GM23338 (cell line): ENCODE data around the gene CERT1. TPM values are rescaled to one million over a fixed set of nuclear protein-coding genes. Genes with fewer than 3 reads are reported as not detected.

Experiments used
- ATAC-seq: fragments of 200-7000 bp; cut with Tn5 transposase; 3 replicates; pipeline ENCODE4 v1.9.1; 2020
- DNase-seq: peaks from one replicate; pipeline ENCODE4 v3.0.0-alpha.2; 2015; ENCODE audit warnings: low spot score
- H2AFZ ChIP-seq: fragments of 200-600 bp; sonication (generic); 2 replicates; pipeline ENCODE4 v1.8.0; 2016; ENCODE audit warnings: antibody characterized with exemption, mild to moderate bottlenecking, moderate library complexity
- H3F3A ChIP-seq: fragments of 200-600 bp; sonication (generic); replicated peaks from 2 replicates; pipeline ENCODE4 v1.8.0; 2017; ENCODE audit warnings: antibody characterized with exemption, mixed run types, low read depth
- H3K27ac ChIP-seq: fragments of 200-600 bp; sonication (generic); 2 replicates; pipeline ENCODE4 v1.6.1; 2016; ENCODE audit warnings: low read depth
- H3K27me3 ChIP-seq: fragments of 200-600 bp; sonication (generic); 2 replicates; pipeline ENCODE4 v1.8.0; 2016; ENCODE audit warnings: mild to moderate bottlenecking, mixed run types, moderate library complexity; ENCODE audit not compliant: insufficient read depth
- H3K36me3 ChIP-seq: fragments of 200-600 bp; sonication (generic); 2 replicates; pipeline ENCODE4 v1.8.0; 2016; ENCODE audit warnings: mild to moderate bottlenecking; ENCODE audit not compliant: insufficient read depth
- H3K4me1 ChIP-seq: fragments of 200-600 bp; sonication (generic); 2 replicates; pipeline ENCODE4 v1.8.0; 2016; ENCODE audit warnings: mild to moderate bottlenecking, moderate library complexity; ENCODE audit not compliant: insufficient read depth
- H3K4me2 ChIP-seq: fragments of 200-600 bp; sonication (generic); 2 replicates; pipeline ENCODE4 v1.7.1; 2017; ENCODE audit warnings: mixed run types
- H3K4me3 ChIP-seq: fragments of 200-600 bp; sonication (generic); 2 replicates; pipeline ENCODE4 v1.6.1; 2016; ENCODE audit warnings: mixed run types
- H3K79me2 ChIP-seq: fragments of 200-600 bp; sonication (generic); replicated peaks from 2 replicates; pipeline ENCODE4 v1.8.0; 2017; ENCODE audit warnings: mild to moderate bottlenecking; ENCODE audit not compliant: insufficient read depth
- H3K9me2 ChIP-seq: fragments of 200-600 bp; sonication (generic); 2 replicates; pipeline ENCODE4 v1.8.0; 2017; ENCODE audit not compliant: insufficient read depth
- H4K20me1 ChIP-seq: fragments of 200-600 bp; sonication (generic); replicated peaks from 2 replicates; pipeline ENCODE4 v1.8.0; 2017; ENCODE audit warnings: mild to moderate bottlenecking; ENCODE audit not compliant: insufficient read depth
- H3K27ac Mint-ChIP-seq: 2 replicates; pipeline ENCODE4 v1.8.0; 2020; ENCODE audit warnings: inconsistent platforms, mild to moderate bottlenecking, moderate library complexity, mixed read lengths
- H3K27me3 Mint-ChIP-seq: 3 replicates; pipeline ENCODE4 v1.8.0; 2022; ENCODE audit warnings: low read depth, mild to moderate bottlenecking, moderate library complexity, mixed read lengths, inconsistent platforms; ENCODE audit not compliant: insufficient read depth, poor library complexity
- H3K36me3 Mint-ChIP-seq: 3 replicates; pipeline ENCODE4 v1.8.0; 2021; ENCODE audit warnings: low read depth, mild to moderate bottlenecking, inconsistent platforms, moderate library complexity, mixed read lengths
- H3K4me1 Mint-ChIP-seq: 3 replicates; pipeline ENCODE4 v1.8.0; 2020; ENCODE audit warnings: mild to moderate bottlenecking, inconsistent platforms, mixed read lengths
- H3K4me3 Mint-ChIP-seq: 3 replicates; pipeline ENCODE4 v1.8.0; 2021; ENCODE audit warnings: moderate library complexity, mild to moderate bottlenecking, inconsistent platforms, mixed read lengths
- H3K9me3 Mint-ChIP-seq: 3 replicates; pipeline ENCODE4 v1.8.0; 2020; ENCODE audit warnings: moderate library complexity, mild to moderate bottlenecking, inconsistent platforms, mixed read lengths
- ETS1 ChIP-seq: IDR thresholded peaks from 2 replicates; pipeline ENCODE4 v1.6.1; 2016; ENCODE audit warnings: antibody characterized with exemption
- EZH2 ChIP-seq: fragments of 200-600 bp; sonication (generic); IDR thresholded peaks from one replicate; pipeline ENCODE4 v1.8.0; 2017; ENCODE audit warnings: antibody characterized with exemption, mild to moderate bottlenecking, low read depth; ENCODE audit not compliant: unreplicated experiment
- EZH2phosphoT487 ChIP-seq: fragments of 200-600 bp; sonication (generic); IDR thresholded peaks from one replicate; pipeline ENCODE4 v1.8.1; 2018; ENCODE audit warnings: antibody characterized with exemption; ENCODE audit not compliant: unreplicated experiment
- POLR2AphosphoS5 ChIP-seq: IDR thresholded peaks from 2 replicates; pipeline ENCODE4 v1.6.1; 2016; ENCODE audit warnings: antibody characterized with exemption, low read depth
- ZNF114 ChIP-seq: fragments of 250-450 bp; sonication (Bioruptor Pico); IDR thresholded peaks from 2 replicates; pipeline ENCODE4 v1.5.0; 2020; ENCODE audit warnings: mild to moderate bottlenecking, moderate library complexity
- ZNF462 ChIP-seq: fragments of 250-450 bp; sonication (Bioruptor Pico); IDR thresholded peaks from 2 replicates; pipeline ENCODE4 v1.5.0; 2020; ENCODE audit warnings: mild to moderate bottlenecking, moderate library complexity
- polyA plus RNA-seq: library from polyadenylated mRNA; unstranded; fragments of >200 nt; fragmentation: Nextera tagmentation; extraction: Ambion mirVana; gene quantifications from 2 replicates; pipeline ENCODE4 v1.2.1, GENCODE V29; 2016
- total RNA-seq: library from RNA; depleted of rRNA; stranded (reverse); fragments of >200 nt; shearing (Covaris generic); gene quantifications from 2 replicates; pipeline ENCODE4 v1.2.3, GENCODE V29; 2014
- TF ChIP-seq, protein P1 (sequence below), 2 experiments: fragments of 200-600 bp in 1 of 2; sonication (generic) in 1 of 2; conservative IDR thresholded peaks; 2 replicates each; pipeline versions ENCODE4 v1.5.1 to v1.6.1; 2016 to 2017; ENCODE audit warnings: antibody characterized with exemption in 2 of 2, low read depth in 2 of 2, mild to moderate bottlenecking in 2 of 2, moderate library complexity in 1 of 2
- TF ChIP-seq, protein P2 (sequence below): IDR thresholded peaks from one replicate; pipeline ENCODE4 v1.6.1; 2018; ENCODE audit warnings: antibody characterized with exemption; ENCODE audit not compliant: unreplicated experiment

CERT1 gene
- total and polyA plus RNA-seq, 2 experiments from 2014 or later = 36.5 to 40.7 TPM

DNA sequence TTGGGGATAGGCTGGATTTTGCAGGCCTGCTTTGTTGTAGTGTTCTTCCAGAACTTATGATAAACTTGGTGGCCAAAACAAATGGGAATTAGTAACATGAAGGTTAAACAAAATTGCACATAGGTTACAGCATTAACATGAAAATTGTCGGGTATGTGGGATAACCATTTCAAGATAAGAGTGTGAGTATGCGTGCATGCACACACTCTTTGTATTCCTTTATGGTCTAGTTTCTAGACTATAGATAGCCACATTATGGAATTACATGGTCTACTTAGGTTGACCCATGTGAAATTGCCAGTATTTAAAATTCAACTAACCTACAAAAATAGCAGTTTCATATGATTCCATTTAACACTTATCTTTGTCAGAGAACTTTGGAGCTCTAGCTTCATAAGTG is 173.0 kb downstream of the CERT1 start (continued):
- no peak for TF ChIP-seq ETS1

- H3K4me2 ChIP-seq = peak overlapping the region; percentile 95
- ATAC-seq (peak; percentile 0; the same call in 2 of the 3 replicates), DNase-seq (no peak)
- peaks cover 9% of the 10 kb centered on the region; the same call in 1 of the 2 replicates for H3K4me1 ChIP-seq
- peaks cover 1% of the 10 kb centered on the region; the same call in 1 of the 2 replicates for H3K36me3 ChIP-seq
- H3K79me2 ChIP-seq = peaks cover 54% of the 10 kb centered on the region
- peaks cover 21% of the 10 kb centered on the region for H3K4me1 Mint-ChIP-seq
- peaks cover 4% of the 10 kb centered on the region for H3K27me3 Mint-ChIP-seq
- no peak overlapping the region for H3K27ac Mint-ChIP-seq
- peak overlapping the region; percentile 94 for H3K4me3 ChIP-seq
- H3K9me3 Mint-ChIP-seq = peaks cover 10% of the 10 kb centered on the region; the same call in 2 of the 3 replicates
- H3K27me3 ChIP-seq = no peaks in the 10 kb centered on the region
- no peak overlapping the region for H2AFZ ChIP-seq
- no peaks in the 10 kb centered on the region for H3K9me2 ChIP-seq
- H4K20me1 ChIP-seq = peaks cover 44% of the 10 kb centered on the region
- no peaks in the 10 kb centered on the region for H3F3A ChIP-seq
- H3K4me3 Mint-ChIP-seq = no peak overlapping the region
- H3K27ac ChIP-seq = no peak overlapping the region
- H3K36me3 Mint-ChIP-seq = peaks cover 28% of the 10 kb centered on the region
- TF ChIP-seq ZNF114 (CRISPR knock-in tag) = no peak
- no peak for TF ChIP-seq POLR2AphosphoS5
- TF ChIP-seq ZNF462 (CRISPR knock-in tag) = no peak
- no peak for TF ChIP-seq EZH2phosphoT487
- TF ChIP-seq EZH2 = no peak
- TF ChIP-seq, protein P1, sequence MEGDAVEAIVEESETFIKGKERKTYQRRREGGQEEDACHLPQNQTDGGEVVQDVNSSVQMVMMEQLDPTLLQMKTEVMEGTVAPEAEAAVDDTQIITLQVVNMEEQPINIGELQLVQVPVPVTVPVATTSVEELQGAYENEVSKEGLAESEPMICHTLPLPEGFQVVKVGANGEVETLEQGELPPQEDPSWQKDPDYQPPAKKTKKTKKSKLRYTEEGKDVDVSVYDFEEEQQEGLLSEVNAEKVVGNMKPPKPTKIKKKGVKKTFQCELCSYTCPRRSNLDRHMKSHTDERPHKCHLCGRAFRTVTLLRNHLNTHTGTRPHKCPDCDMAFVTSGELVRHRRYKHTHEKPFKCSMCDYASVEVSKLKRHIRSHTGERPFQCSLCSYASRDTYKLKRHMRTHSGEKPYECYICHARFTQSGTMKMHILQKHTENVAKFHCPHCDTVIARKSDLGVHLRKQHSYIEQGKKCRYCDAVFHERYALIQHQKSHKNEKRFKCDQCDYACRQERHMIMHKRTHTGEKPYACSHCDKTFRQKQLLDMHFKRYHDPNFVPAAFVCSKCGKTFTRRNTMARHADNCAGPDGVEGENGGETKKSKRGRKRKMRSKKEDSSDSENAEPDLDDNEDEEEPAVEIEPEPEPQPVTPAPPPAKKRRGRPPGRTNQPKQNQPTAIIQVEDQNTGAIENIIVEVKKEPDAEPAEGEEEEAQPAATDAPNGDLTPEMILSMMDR (conservative IDR thresholded peaks at IDR 0.05; ENCODE audit: low read depth in 2 of 2) = no peak
- TF ChIP-seq, protein P2, sequence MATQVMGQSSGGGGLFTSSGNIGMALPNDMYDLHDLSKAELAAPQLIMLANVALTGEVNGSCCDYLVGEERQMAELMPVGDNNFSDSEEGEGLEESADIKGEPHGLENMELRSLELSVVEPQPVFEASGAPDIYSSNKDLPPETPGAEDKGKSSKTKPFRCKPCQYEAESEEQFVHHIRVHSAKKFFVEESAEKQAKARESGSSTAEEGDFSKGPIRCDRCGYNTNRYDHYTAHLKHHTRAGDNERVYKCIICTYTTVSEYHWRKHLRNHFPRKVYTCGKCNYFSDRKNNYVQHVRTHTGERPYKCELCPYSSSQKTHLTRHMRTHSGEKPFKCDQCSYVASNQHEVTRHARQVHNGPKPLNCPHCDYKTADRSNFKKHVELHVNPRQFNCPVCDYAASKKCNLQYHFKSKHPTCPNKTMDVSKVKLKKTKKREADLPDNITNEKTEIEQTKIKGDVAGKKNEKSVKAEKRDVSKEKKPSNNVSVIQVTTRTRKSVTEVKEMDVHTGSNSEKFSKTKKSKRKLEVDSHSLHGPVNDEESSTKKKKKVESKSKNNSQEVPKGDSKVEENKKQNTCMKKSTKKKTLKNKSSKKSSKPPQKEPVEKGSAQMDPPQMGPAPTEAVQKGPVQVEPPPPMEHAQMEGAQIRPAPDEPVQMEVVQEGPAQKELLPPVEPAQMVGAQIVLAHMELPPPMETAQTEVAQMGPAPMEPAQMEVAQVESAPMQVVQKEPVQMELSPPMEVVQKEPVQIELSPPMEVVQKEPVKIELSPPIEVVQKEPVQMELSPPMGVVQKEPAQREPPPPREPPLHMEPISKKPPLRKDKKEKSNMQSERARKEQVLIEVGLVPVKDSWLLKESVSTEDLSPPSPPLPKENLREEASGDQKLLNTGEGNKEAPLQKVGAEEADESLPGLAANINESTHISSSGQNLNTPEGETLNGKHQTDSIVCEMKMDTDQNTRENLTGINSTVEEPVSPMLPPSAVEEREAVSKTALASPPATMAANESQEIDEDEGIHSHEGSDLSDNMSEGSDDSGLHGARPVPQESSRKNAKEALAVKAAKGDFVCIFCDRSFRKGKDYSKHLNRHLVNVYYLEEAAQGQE = no peak
Measured at GRCh38 chr5:75337366-75338021, 173.9 kb downstream of the CERT1 start.
